IPS-18c (cell line): ENCODE results near the gene AKAP14.
"Not testable (repeated sequence)": the region's sequence is repeated elsewhere in the genome, so short reads cannot be mapped to it uniquely, and the experiment has no call there.

Experiments used
- H3K4me3 ChIP-seq: 2 replicates; pipeline ENCODE4 v1.7.0; 2013; ENCODE audit warnings: low read depth, mild to moderate bottlenecking, low read length, moderate library complexity; ENCODE audit not compliant: insufficient read depth
- H3K9me3 ChIP-seq: one replicate; pipeline ENCODE4 v1.6.1; 2013; ENCODE audit warnings: mild to moderate bottlenecking, low read length, moderate library complexity; ENCODE audit not compliant: control insufficient read depth, insufficient read depth

The AKAP14 gene

GRCh38 chrX:119895843-119896326 is at the start of gene AKAP14:
TSS of gene AKAP14 (plus strand) at chrX:119895893. CDS start at chrX:119903224, 7,331 bp downstream.
- no peaks in the 10 kb centered on the region for H3K9me3 ChIP-seq
- H3K4me3 ChIP-seq, result no peak within 1 kb of the TSS

GRCh38 chrX:119852382-119853353 is 43.0 kb upstream of the AKAP14 start, which contains the start of gene UPF3B:
TSS of gene UPF3B (minus strand) at chrX:119852963. CDS start at chrX:119852928, 35 bp downstream.
- Histone ChIP-seq H3K4me3 (peak within 1 kb of the TSS; percentile 80), H3K9me3 (peaks cover 18% of the 10 kb centered on the region)

- H3K4me3 ChIP-seq, result peak overlapping the region; percentile 22; the same call in 1 of the 2 replicates
- H3K9me3 ChIP-seq, result peaks cover 18% of the 10 kb centered on the region
Measured at GRCh38 chrX:119853444-119853843, 42.2 kb upstream of the AKAP14 start.

- Histone ChIP-seq H3K4me3 (peak overlapping the region; percentile 67), H3K9me3 (peaks cover 7% of the 10 kb centered on the region)
Measured at GRCh38 chrX:119870626-119871131, 25.0 kb upstream of the AKAP14 start.

GRCh38 chrX:119871245-119871598 is 24.5 kb upstream of the AKAP14 start:
- Histone ChIP-seq H3K9me3 (peaks cover 7% of the 10 kb centered on the region), H3K4me3 (peak overlapping the region; percentile 67)

- H3K9me3 ChIP-seq, result peaks cover 7% of the 10 kb centered on the region
- peak within 1 kb of the TSS; percentile 67 for H3K4me3 ChIP-seq
Measured at GRCh38 chrX:119871599-119872395, 23.9 kb upstream of the AKAP14 start, which contains the start of the genes NDUFA1 and RNF113A. TSS of gene NDUFA1 (plus strand) at chrX:119871832. CDS start at chrX:119871912, 80 bp downstream. TSS of gene RNF113A (minus strand) at chrX:119871733. CDS start at chrX:119871613, 120 bp downstream.

- Histone ChIP-seq H3K9me3 (peaks cover 5% of the 10 kb centered on the region), H3K4me3 (no peak overlapping the region)
Measured at GRCh38 chrX:119878740-119879139, 17.0 kb upstream of the AKAP14 start.

- Histone ChIP-seq H3K9me3 (peaks cover 5% of the 10 kb centered on the region), H3K4me3 (no peak overlapping the region)
Measured at GRCh38 chrX:119880076-119880475, 15.6 kb upstream of the AKAP14 start.

- H3K4me3 ChIP-seq, result no peak overlapping the region
- H3K9me3 ChIP-seq, result peaks cover 5% of the 10 kb centered on the region
Measured at GRCh38 chrX:119880552-119881437, 14.9 kb upstream of the AKAP14 start.

GRCh38 chrX:119885554-119886428 is 9.9 kb upstream of the AKAP14 start:
- Histone ChIP-seq H3K9me3 (peaks cover 10% of the 10 kb centered on the region), H3K4me3 (no peak overlapping the region)

- H3K9me3 ChIP-seq, result peaks cover 5% of the 10 kb centered on the region
- peak overlapping the region; percentile 41; the same call in 1 of the 2 replicates for H3K4me3 ChIP-seq
Measured at GRCh38 chrX:119887721-119888425, 7.8 kb upstream of the AKAP14 start.

- not testable (repeated sequence) for H3K9me3 ChIP-seq, H3K4me3 ChIP-seq
Measured at GRCh38 chrX:119890626-119891025, 5.1 kb upstream of the AKAP14 start.

- not testable (repeated sequence) for H3K9me3 ChIP-seq
Measured at GRCh38 chrX:119891961-119892692, 3.6 kb upstream of the AKAP14 start.

GRCh38 chrX:119899125-119899524 is 3.4 kb downstream of the AKAP14 start:
- Histone ChIP-seq H3K9me3 (peaks cover 3% of the 10 kb centered on the region), H3K4me3 (no peak overlapping the region)

More at GRCh38 chrX:119891961-119892692, 3.6 kb upstream of the AKAP14 start:
- H3K4me3 ChIP-seq, result not testable (repeated sequence)
